Astrocyte (in vitro differentiated cells and primary cell): Measurements from ENCODE around the gene CNTNAP2. TPM values are rescaled to one million over a fixed set of nuclear protein-coding genes. Genes with fewer than 3 reads are reported as not detected.
A peak's percentile ranks its signal among the peaks of the same experiment; 100 is the strongest.

ENCODE experiments used
- DNase-seq: peaks from one replicate; pipeline ENCODE4 v3.0.0-alpha.2; 2010; ENCODE audit warnings: low read depth
- FAIRE-seq: peaks from 2 replicates; lab custom pipeline; 2011; peaks lifted over from hg19 to GRCh38; lab: Jason Lieb, UNC
- H2AFZ ChIP-seq: 2 replicates; pipeline ENCODE4 v1.6.0; 2012; ENCODE audit warnings: low read depth, low read length, inconsistent platforms
- H3K27ac ChIP-seq: 2 replicates; pipeline ENCODE4 v1.5.1; 2011; ENCODE audit warnings: low read depth, low read length, inconsistent platforms
- H3K27me3 ChIP-seq: 2 replicates; pipeline ENCODE4 v1.6.0; 2011; ENCODE audit warnings: low read length, inconsistent platforms; ENCODE audit not compliant: insufficient read depth
- H3K36me3 ChIP-seq: 2 replicates; pipeline ENCODE4 v1.5.1; 2011; ENCODE audit warnings: low read length, inconsistent platforms; ENCODE audit not compliant: insufficient read depth
- H3K4me1 ChIP-seq: 2 replicates; pipeline ENCODE4 v1.5.1; 2011; ENCODE audit warnings: low read length, inconsistent platforms; ENCODE audit not compliant: insufficient read depth
- H3K4me2 ChIP-seq: 2 replicates; pipeline ENCODE4 v1.6.0; 2012; ENCODE audit warnings: low read length, inconsistent platforms
- H3K4me3 ChIP-seq: 2 replicates; pipeline ENCODE4 v1.5.1; 2011; ENCODE audit warnings: low read depth, mild to moderate bottlenecking, low read length, inconsistent platforms; ENCODE audit not compliant: insufficient read depth
- H3K79me2 ChIP-seq: 2 replicates; pipeline ENCODE4 v1.6.0; 2012; ENCODE audit warnings: mild to moderate bottlenecking, low read length, inconsistent platforms; ENCODE audit not compliant: insufficient read depth
- H3K9ac ChIP-seq: 2 replicates; pipeline ENCODE4 v1.6.0; 2012; ENCODE audit warnings: mild to moderate bottlenecking, low read length, inconsistent platforms
- H3K9me3 ChIP-seq: 2 replicates; pipeline ENCODE4 v1.5.1; 2012; ENCODE audit warnings: low read depth, mild to moderate bottlenecking, low read length, inconsistent platforms; ENCODE audit not compliant: insufficient read depth
- H4K20me1 ChIP-seq: 2 replicates; pipeline ENCODE4 v1.6.0; 2012; ENCODE audit warnings: low read length, inconsistent platforms; ENCODE audit not compliant: insufficient read depth
- H3K27ac Mint-ChIP-seq: one replicate; pipeline ENCODE4 v1.8.0; 2021; ENCODE audit warnings: mild to moderate bottlenecking, mixed read lengths; ENCODE audit not compliant: unreplicated experiment
- H3K27me3 Mint-ChIP-seq: one replicate; pipeline ENCODE4 v1.8.0; 2021; ENCODE audit warnings: low read depth, mixed read lengths; ENCODE audit not compliant: unreplicated experiment
- H3K36me3 Mint-ChIP-seq: one replicate; pipeline ENCODE4 v1.8.0; 2021; ENCODE audit warnings: low read depth, mixed read lengths; ENCODE audit not compliant: unreplicated experiment
- H3K4me1 Mint-ChIP-seq: one replicate; pipeline ENCODE4 v1.8.0; 2021; ENCODE audit warnings: low read depth, mixed read lengths; ENCODE audit not compliant: unreplicated experiment
- H3K4me3 Mint-ChIP-seq: one replicate; pipeline ENCODE4 v1.8.0; 2021; ENCODE audit warnings: mild to moderate bottlenecking, moderate library complexity, mixed read lengths; ENCODE audit not compliant: unreplicated experiment
- H3K9me3 Mint-ChIP-seq: one replicate; pipeline ENCODE4 v1.8.0; 2021; ENCODE audit warnings: mild to moderate bottlenecking, mixed read lengths; ENCODE audit not compliant: unreplicated experiment
- CTCF ChIP-seq: IDR thresholded peaks from 2 replicates; pipeline ENCODE4 v1.5.1; 2011; ENCODE audit warnings: low read depth, mild to moderate bottlenecking, inconsistent platforms, low read length, moderate library complexity; ENCODE audit not compliant: insufficient read depth
- EZH2 ChIP-seq: IDR thresholded peaks from 2 replicates; pipeline ENCODE4 v1.6.1; 2012; ENCODE audit warnings: mild to moderate bottlenecking, low read length, inconsistent platforms; ENCODE audit not compliant: insufficient read depth
- total RNA-seq: library from RNA; stranded (reverse); gene quantifications from 2 replicates; pipeline ENCODE4 v1.2.1, GENCODE V29; 2021

CNTNAP2 gene
- total RNA-seq, 1 donor from 2014 or later, result 20.0 TPM

GRCh38 chr7:147485660-147486210 lies 1369.1 kb downstream of the CNTNAP2 start:
- no peak overlapping the region for H3K4me2 ChIP-seq
- H4K20me1 ChIP-seq, result no peaks in the 10 kb centered on the region
- no peak overlapping the region for H3K4me3 ChIP-seq
- H2AFZ ChIP-seq, result no peak overlapping the region
- H3K36me3 Mint-ChIP-seq, result no peaks in the 10 kb centered on the region
- no peaks in the 10 kb centered on the region for H3K9me3 ChIP-seq
- H3K9ac ChIP-seq, result no peak overlapping the region
- no peak overlapping the region for H3K27ac ChIP-seq
- FAIRE-seq, result no peak
- H3K27me3 ChIP-seq, result no peaks in the 10 kb centered on the region
- no peak for TF ChIP-seq EZH2
- no peak for TF ChIP-seq CTCF
- H3K27me3 Mint-ChIP-seq, result no peaks in the 10 kb centered on the region
- no peaks in the 10 kb centered on the region for H3K4me1 Mint-ChIP-seq
- H3K4me3 Mint-ChIP-seq, result no peak overlapping the region
- DNase-seq, result peak; percentile 9
- H3K36me3 ChIP-seq, result no peaks in the 10 kb centered on the region
- no peak overlapping the region for H3K27ac Mint-ChIP-seq
- H3K9me3 Mint-ChIP-seq, result peaks cover 4% of the 10 kb centered on the region
- H3K4me1 ChIP-seq, result no peaks in the 10 kb centered on the region
- H3K79me2 ChIP-seq, result no peaks in the 10 kb centered on the region

DNA sequence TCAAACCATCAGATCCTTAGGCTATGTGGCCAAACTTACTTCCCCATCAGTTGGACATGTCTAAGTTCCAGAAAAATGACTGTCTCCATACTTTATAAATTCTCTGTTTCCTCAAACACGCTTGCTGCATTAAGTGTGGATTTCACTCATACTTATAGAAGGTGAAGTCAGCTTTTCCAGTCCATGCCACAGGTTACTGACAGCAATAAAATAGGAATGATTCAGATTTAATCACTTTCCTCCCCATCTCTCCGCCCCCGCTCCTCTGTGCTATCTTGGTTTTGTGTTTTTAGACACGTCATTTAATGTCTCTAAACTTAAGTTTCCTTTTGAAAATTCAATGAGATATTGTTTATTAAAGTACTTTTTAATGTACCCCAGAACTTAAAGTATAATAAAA lies 1376.0 kb downstream of the CNTNAP2 start:
- Mint-ChIP-seq H3K4me3 (no peak overlapping the region), H3K4me1 (no peaks in the 10 kb centered on the region), H3K36me3 (no peaks in the 10 kb centered on the region), H3K27me3 (no peaks in the 10 kb centered on the region), H3K9me3 (peaks cover 7% of the 10 kb centered on the region), H3K27ac (no peak overlapping the region)
- Histone ChIP-seq H3K36me3 (no peaks in the 10 kb centered on the region), H3K9ac (no peak overlapping the region), H3K4me3 (no peak overlapping the region), H2AFZ (no peak overlapping the region), H4K20me1 (no peaks in the 10 kb centered on the region), H3K27ac (peak overlapping the region; percentile 58), H3K27me3 (no peaks in the 10 kb centered on the region), H3K4me1 (no peaks in the 10 kb centered on the region), H3K9me3 (no peaks in the 10 kb centered on the region), H3K4me2 (peak overlapping the region; percentile 28), H3K79me2 (no peaks in the 10 kb centered on the region)
- no peak for TF ChIP-seq EZH2
- no peak for TF ChIP-seq CTCF
- FAIRE-seq (no peak), DNase-seq (peak; percentile 49)

- Histone ChIP-seq H4K20me1 (no peaks in the 10 kb centered on the region), H3K4me1 (no peaks in the 10 kb centered on the region), H3K79me2 (no peaks in the 10 kb centered on the region), H3K27ac (no peak overlapping the region), H3K4me2 (no peak overlapping the region), H3K9ac (no peak overlapping the region), H2AFZ (no peak overlapping the region), H3K27me3 (no peaks in the 10 kb centered on the region), H3K36me3 (no peaks in the 10 kb centered on the region), H3K9me3 (no peaks in the 10 kb centered on the region), H3K4me3 (no peak overlapping the region)
- Mint-ChIP-seq H3K4me1 (no peaks in the 10 kb centered on the region), H3K36me3 (no peaks in the 10 kb centered on the region), H3K9me3 (peaks cover 5% of the 10 kb centered on the region), H3K4me3 (no peak overlapping the region), H3K27me3 (no peaks in the 10 kb centered on the region), H3K27ac (no peak overlapping the region)
- TF ChIP-seq CTCF (no peak), EZH2 (no peak)
- DNase-seq (no peak), FAIRE-seq (no peak)
Measured at GRCh38 chr7:147496209-147496608, 1379.6 kb downstream of the CNTNAP2 start.
